ENCODE data around the gene MROH8. TPM values are rescaled to one million over a fixed set of nuclear protein-coding genes. Genes with fewer than 3 reads are reported as not detected.
"Not testable (repeated sequence)": the region's sequence is repeated elsewhere in the genome, so short reads cannot be mapped to it uniquely, and the experiment has no call there.

MROH8 gene
- total and polyA plus RNA-seq, 2 of the 13 experiments (the other 11 are each of a cell fraction or from before 2014, with no cell fraction given), result 2.6 to 5.5 TPM

GRCh38 chr20:37072293-37073196 lies 106.8 kb downstream of the MROH8 start (continued):
- TF ChIP-seq, protein P1, sequence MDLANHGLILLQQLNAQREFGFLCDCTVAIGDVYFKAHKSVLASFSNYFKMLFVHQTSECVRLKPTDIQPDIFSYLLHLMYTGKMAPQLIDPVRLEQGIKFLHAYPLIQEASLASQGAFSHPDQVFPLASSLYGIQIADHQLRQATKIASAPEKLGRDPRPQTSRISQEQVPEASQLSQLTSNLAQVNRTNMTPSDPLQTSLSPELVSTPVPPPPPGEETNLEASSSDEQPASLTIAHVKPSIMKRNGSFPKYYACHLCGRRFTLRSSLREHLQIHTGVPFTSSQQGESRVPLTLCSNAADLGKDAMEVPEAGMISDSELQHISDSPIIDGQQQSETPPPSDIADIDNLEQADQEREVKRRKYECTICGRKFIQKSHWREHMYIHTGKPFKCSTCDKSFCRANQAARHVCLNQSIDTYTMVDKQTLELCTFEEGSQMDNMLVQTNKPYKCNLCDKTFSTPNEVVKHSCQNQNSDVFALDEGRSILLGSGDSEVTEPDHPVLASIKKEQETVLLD (CRISPR knock-in tag; IDR thresholded peaks at IDR 0.05; ENCODE audit: low read depth), result no peak
- TF ChIP-seq RFX3 (CRISPR knock-in tag; IDR thresholded peaks at IDR 0.05), result no peak

GRCh38 chr20:37071481-37071911 lies 107.9 kb downstream of the MROH8 start:
- intact Hi-C loops (cut with micrococcal nuclease; ENCODE audit: unreplicated experiment) (no loop called here), in situ Hi-C loops (cut with HindIII; ENCODE audit: extremely low pct_ligation_motif_present, low pct_unique_long_range_greater_than_20kb) (no loop called here)
- FAIRE-seq, result no peak

GRCh38 chr20:37069563-37069962 lies 109.8 kb downstream of the MROH8 start:
- BruUV-seq (replicated peaks); ATAC-seq; CTCF ChIA-PET (ENCODE audit: low intra/inter-chr PET ratio, low total read pairs); H3K4me1 ChIP-seq (ENCODE audit: insufficient read depth, low read length); POLR2A ChIA-PET; H3K9me3 ChIP-seq (ENCODE audit: low read length); FAIRE-seq; H3K27ac ChIP-seq (ENCODE audit: extremely low read length, insufficient read depth, low read length); H3K9ac ChIP-seq (ENCODE audit: insufficient read depth, low read depth, low read length); H3K4me3 ChIP-seq (replicated peaks in 1 of 3; ENCODE audit: insufficient read depth in 1 of 3, low read depth in 2 of 3, low read length in 3 of 3); H4K20me1 ChIP-seq (ENCODE audit: insufficient read depth, low read length); H3K79me2 ChIP-seq (ENCODE audit: insufficient read depth, low read length); H3K27me3 ChIP-seq (ENCODE audit: control insufficient read depth in 1 of 2, insufficient read depth in 2 of 2, low read length in 2 of 2); intact Hi-C loops (cut with micrococcal nuclease; ENCODE audit: unreplicated experiment); in situ Hi-C loops (cut with HindIII; ENCODE audit: extremely low pct_ligation_motif_present, low pct_unique_long_range_greater_than_20kb); H2AFZ ChIP-seq (ENCODE audit: low read length); DNase-seq (ENCODE audit: low spot score); H3K4me2 ChIP-seq (ENCODE audit: low read depth, low read length): not testable (repeated sequence)
- WGBS (ENCODE audit: low lambda C conversion rate), result 97% methylated on average over 16 of the region's 25 CpGs
- H3K36me3 ChIP-seq (replicated peaks in 1 of 2; ENCODE audit: control insufficient read depth in 1 of 2, insufficient read depth in 2 of 2, low read length in 2 of 2), result peaks cover 19 to 44% of the 10 kb centered on the region in 2 experiments

More at GRCh38 chr20:37071481-37071911, 107.9 kb downstream of the MROH8 start:
- ChIA-PET CTCF (ENCODE audit: low intra/inter-chr PET ratio, low total read pairs) (no interaction called here), POLR2A (no interaction called here)
- no peaks in the 10 kb centered on the region for H4K20me1 ChIP-seq (ENCODE audit: insufficient read depth, low read length)
- no peak overlapping the region for H3K4me2 ChIP-seq (ENCODE audit: low read depth, low read length)
- DNase-seq (ENCODE audit: low spot score), result no peak
- ATAC-seq, result no peak
- no peaks in the 10 kb centered on the region for H3K27me3 ChIP-seq (ENCODE audit: control insufficient read depth in 1 of 2, insufficient read depth in 2 of 2, low read length in 2 of 2)
- no peak overlapping the region for H3K27ac ChIP-seq (ENCODE audit: extremely low read length, insufficient read depth, low read length)
- no peak for TF ChIP-seq ZNF446 (CRISPR knock-in tag; IDR thresholded peaks at IDR 0.05)
- no peak for TF ChIP-seq MTF1 (CRISPR knock-in tag; IDR thresholded peaks at IDR 0.05)
- no peak for TF ChIP-seq ZNF143 (CRISPR knock-in tag; IDR thresholded peaks at IDR 0.05)
- TF ChIP-seq ZMAT3 (CRISPR knock-in tag; conservative IDR thresholded peaks at IDR 0.05), result no peak
- no peak for TF ChIP-seq SOX13 (IDR thresholded peaks at IDR 0.05)
- TF ChIP-seq SOX13 (CRISPR knock-in tag; conservative IDR thresholded peaks at IDR 0.05 in 1 of 2, IDR thresholded peaks at IDR 0.05 in 1 of 2), result no peak
- TF ChIP-seq ZFP62 (CRISPR knock-in tag; IDR thresholded peaks at IDR 0.05), result no peak
- TF ChIP-seq ZNF343 (CRISPR knock-in tag; IDR thresholded peaks at IDR 0.05), result no peak
- TF ChIP-seq, protein P2, sequence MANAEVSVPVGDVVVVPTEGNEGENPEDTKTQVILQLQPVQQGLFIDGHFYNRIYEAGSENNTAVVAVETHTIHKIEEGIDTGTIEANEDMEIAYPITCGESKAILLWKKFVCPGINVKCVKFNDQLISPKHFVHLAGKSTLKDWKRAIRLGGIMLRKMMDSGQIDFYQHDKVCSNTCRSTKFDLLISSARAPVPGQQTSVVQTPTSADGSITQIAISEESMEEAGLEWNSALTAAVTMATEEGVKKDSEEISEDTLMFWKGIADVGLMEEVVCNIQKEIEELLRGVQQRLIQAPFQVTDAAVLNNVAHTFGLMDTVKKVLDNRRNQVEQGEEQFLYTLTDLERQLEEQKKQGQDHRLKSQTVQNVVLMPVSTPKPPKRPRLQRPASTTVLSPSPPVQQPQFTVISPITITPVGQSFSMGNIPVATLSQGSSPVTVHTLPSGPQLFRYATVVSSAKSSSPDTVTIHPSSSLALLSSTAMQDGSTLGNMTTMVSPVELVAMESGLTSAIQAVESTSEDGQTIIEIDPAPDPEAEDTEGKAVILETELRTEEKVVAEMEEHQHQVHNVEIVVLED (CRISPR knock-in tag; IDR thresholded peaks at IDR 0.05; ENCODE audit: borderline replicate concordance), result no peak
- TF ChIP-seq HNF4G (IDR thresholded peaks at IDR 0.05; ENCODE audit: borderline replicate concordance, low read depth, low read length), result no peak
- TF ChIP-seq HNF4G (CRISPR knock-in tag; IDR thresholded peaks at IDR 0.05; ENCODE audit: borderline replicate concordance, low read depth), result no peak
- TF ChIP-seq TEAD3 (CRISPR knock-in tag; optimal IDR thresholded peaks at IDR 0.05; ENCODE audit: borderline replicate concordance), result no peak
- no peak for TF ChIP-seq ZSCAN25 (CRISPR knock-in tag; IDR thresholded peaks at IDR 0.05)
- H3K9me3 ChIP-seq (ENCODE audit: low read length), result no peaks in the 10 kb centered on the region
- H2AFZ ChIP-seq (ENCODE audit: low read length), result no peak overlapping the region
- WGBS (ENCODE audit: low lambda C conversion rate), result 96% methylated on average over 4 of the region's 4 CpGs
- no peaks in the 10 kb centered on the region for H3K4me1 ChIP-seq (ENCODE audit: insufficient read depth, low read length)
- no peak overlapping the region for H3K9ac ChIP-seq (ENCODE audit: insufficient read depth, low read depth, low read length)
- H3K79me2 ChIP-seq (ENCODE audit: insufficient read depth, low read length), result peaks cover 10% of the 10 kb centered on the region
- H3K36me3 ChIP-seq (replicated peaks in 1 of 2; ENCODE audit: control insufficient read depth in 1 of 2, insufficient read depth in 2 of 2, low read length in 2 of 2), result peaks cover 7 to 28% of the 10 kb centered on the region in 2 experiments
- no TSS peak for BruUV-seq (replicated peaks)
- H3K4me3 ChIP-seq (replicated peaks in 1 of 3; ENCODE audit: insufficient read depth in 1 of 3, low read depth in 2 of 3, low read length in 3 of 3), result no peak overlapping the region

Measured in HepG2 (cell line).